ENCODE results near the gene BCO2.

GRCh38 chr11:112223754-112224532 lies 48.6 kb downstream of the BCO2 start:
- TF ChIP-seq CTCF (conservative IDR thresholded peaks at IDR 0.05; ENCODE audit: low read depth, low read length) (no peak), EZH2 (IDR thresholded peaks at IDR 0.05; ENCODE audit: low read length, unreplicated experiment) (no peak)
